ENCODE results near the gene MAP2K3. TPM values are rescaled to one million over a fixed set of nuclear protein-coding genes. Genes with fewer than 3 reads are reported as not detected.

Gene MAP2K3
- total and polyA plus RNA-seq, 12 donors: 28.9 to 103 (median 60.4) TPM

- H3K9me3 ChIP-seq: no peaks in the 10 kb centered on the region
- no peaks in the 10 kb centered on the region for H3K27me3 ChIP-seq
- TF ChIP-seq, protein P1, sequence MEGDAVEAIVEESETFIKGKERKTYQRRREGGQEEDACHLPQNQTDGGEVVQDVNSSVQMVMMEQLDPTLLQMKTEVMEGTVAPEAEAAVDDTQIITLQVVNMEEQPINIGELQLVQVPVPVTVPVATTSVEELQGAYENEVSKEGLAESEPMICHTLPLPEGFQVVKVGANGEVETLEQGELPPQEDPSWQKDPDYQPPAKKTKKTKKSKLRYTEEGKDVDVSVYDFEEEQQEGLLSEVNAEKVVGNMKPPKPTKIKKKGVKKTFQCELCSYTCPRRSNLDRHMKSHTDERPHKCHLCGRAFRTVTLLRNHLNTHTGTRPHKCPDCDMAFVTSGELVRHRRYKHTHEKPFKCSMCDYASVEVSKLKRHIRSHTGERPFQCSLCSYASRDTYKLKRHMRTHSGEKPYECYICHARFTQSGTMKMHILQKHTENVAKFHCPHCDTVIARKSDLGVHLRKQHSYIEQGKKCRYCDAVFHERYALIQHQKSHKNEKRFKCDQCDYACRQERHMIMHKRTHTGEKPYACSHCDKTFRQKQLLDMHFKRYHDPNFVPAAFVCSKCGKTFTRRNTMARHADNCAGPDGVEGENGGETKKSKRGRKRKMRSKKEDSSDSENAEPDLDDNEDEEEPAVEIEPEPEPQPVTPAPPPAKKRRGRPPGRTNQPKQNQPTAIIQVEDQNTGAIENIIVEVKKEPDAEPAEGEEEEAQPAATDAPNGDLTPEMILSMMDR (IDR thresholded peaks at IDR 0.05): no peak
- no peak overlapping the region for H3K4me3 ChIP-seq
- peaks cover 6 to 31% (median 19%) of the 10 kb centered on the region in 9 donors for H3K4me1 ChIP-seq
- H3K36me3 ChIP-seq: peaks cover 6 to 80% (median 45%) of the 10 kb centered on the region in 9 donors
- ATAC-seq (no peak), DNase-seq (no peak)
- WGBS, 2 donors: 70 to 72% methylated on average over 31 of the region's 31 CpGs
- intact Hi-C loops (cut with DNase I): no loop called here
- H3K27ac ChIP-seq: no peak overlapping the region
These were observed 16.4 kb downstream of the MAP2K3 start for GRCh38 chr17:21300601-21301571.

DNA sequence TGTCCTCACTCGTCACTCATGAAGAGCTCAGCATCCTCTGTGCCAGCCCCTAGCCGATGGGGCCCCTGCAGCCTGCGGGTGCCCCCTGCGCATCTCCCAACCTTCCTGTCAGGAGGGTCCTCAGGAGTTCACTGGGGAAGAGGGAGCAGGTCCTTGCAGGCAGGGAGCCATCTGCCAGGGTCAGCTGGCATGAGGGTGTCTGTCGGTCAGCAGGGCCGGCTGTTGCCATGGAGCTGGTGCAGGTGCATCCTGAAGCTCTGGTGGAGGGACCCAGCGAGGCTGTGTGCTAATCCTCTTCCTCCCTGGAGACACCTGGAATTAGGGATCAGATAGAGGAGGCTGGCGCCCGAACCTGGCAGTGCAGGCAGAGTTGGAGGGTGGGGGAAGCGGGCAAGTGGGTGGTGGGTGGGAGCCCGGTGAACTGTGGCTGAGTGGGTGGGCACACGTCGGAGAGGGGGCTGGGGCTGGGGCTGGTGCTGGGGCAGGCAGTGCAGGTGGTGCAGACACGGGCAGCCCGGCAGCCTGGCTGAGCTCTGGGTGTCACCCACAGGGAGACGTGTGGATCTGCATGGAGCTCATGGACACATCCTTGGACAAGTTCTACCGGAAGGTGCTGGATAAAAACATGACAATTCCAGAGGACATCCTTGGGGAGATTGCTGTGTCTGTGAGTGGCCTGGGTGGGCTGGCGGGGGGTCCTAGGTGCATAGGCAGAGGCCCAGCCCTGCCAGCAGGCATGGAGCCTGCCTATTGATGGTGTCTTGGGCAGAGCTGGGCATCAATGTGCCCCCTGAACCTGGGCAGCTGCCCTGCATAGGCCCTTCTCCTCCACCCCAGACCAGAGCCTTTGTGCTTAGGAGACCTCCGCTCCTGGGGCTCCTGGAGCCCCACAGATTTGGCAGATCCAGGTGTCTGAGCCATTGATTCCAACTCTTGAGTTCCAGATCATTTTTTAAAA is 17.4 kb downstream of the MAP2K3 start:
- intact Hi-C loops (cut with DNase I): no loop called here
- ATAC-seq (peak in 1 of 8 donors; percentile 8), DNase-seq (no peak)
- WGBS, 2 donors: 68 to 76% methylated on average over 19 of the region's 19 CpGs
- Histone ChIP-seq H3K36me3 (peaks cover 6 to 89% (median 45%) of the 10 kb centered on the region in 9 donors), H3K4me1 (peaks cover 3 to 21% (median 9%) of the 10 kb centered on the region in 9 donors), H3K27me3 (no peaks in the 10 kb centered on the region), H3K9me3 (no peaks in the 10 kb centered on the region), H3K27ac (no peak overlapping the region), H3K4me3 (no peak overlapping the region)
- TF ChIP-seq, protein P1 (IDR thresholded peaks at IDR 0.05): no peak

- TF ChIP-seq, protein P1 (IDR thresholded peaks at IDR 0.05): no peak
- Histone ChIP-seq H3K4me1 (peaks cover 0 to 11% (median 0%) of the 10 kb centered on the region in 9 donors), H3K27me3 (no peaks in the 10 kb centered on the region), H3K4me3 (no peak overlapping the region), H3K36me3 (peaks cover 6 to 95% (median 47%) of the 10 kb centered on the region in 9 donors), H3K9me3 (no peaks in the 10 kb centered on the region), H3K27ac (no peak overlapping the region)
- 66 to 68% methylated on average over 21 of the region's 21 CpGs for WGBS, 2 donors
- ATAC-seq (no peak), DNase-seq (no peak)
- intact Hi-C loops (cut with DNase I): no loop called here
These were observed 18.4 kb downstream of the MAP2K3 start for GRCh38 chr17:21302711-21303425.

All from heart right ventricle (tissue), 16 donors.